HepG2 (cell line): ENCODE data around the gene BEST2. TPM values are rescaled to one million over a fixed set of nuclear protein-coding genes. Genes with fewer than 3 reads are reported as not detected.

ENCODE experiments used
- CREB1 ChIP-seq, 2 experiments: fragments of 450-650 bp in 1 of 2; IDR thresholded peaks; 2 replicates each; pipeline ENCODE4 v1.6.1; 2016 to 2017; ENCODE audit warnings: control low read depth in 1 of 2, mild to moderate bottlenecking in 1 of 2, missing compliant biosample characterization in 1 of 2, missing genetic modification characterization in 1 of 2
- ELK4 ChIP-seq: sonication (generic); formaldehyde crosslinking; IDR thresholded peaks from 2 replicates; pipeline ENCODE4 v1.9.0; 2021; ENCODE audit warnings: missing genetic modification reagents, borderline replicate concordance
- GMEB1 ChIP-seq: sonication (generic); formaldehyde crosslinking; IDR thresholded peaks from 2 replicates; pipeline ENCODE4 v1.5.1; 2020; ENCODE audit warnings: missing genetic modification reagents, mild to moderate bottlenecking, borderline replicate concordance
- KDM2A ChIP-seq: sonication (generic); formaldehyde crosslinking; IDR thresholded peaks from 2 replicates; pipeline ENCODE4 v1.4.0; 2020; ENCODE audit warnings: low read depth, missing genetic modification reagents, borderline replicate concordance
- NR2C2 ChIP-seq: sonication (generic); formaldehyde crosslinking; IDR thresholded peaks from 2 replicates; pipeline ENCODE4 v1.4.0; 2020; ENCODE audit warnings: missing genetic modification reagents, mild to moderate bottlenecking, moderate library complexity, borderline replicate concordance
- SAP130 ChIP-seq: IDR thresholded peaks from 2 replicates; pipeline ENCODE4 v1.6.1; 2016; ENCODE audit warnings: low read depth
- TERF1 ChIP-seq: sonication (generic); formaldehyde crosslinking; IDR thresholded peaks from 2 replicates; pipeline ENCODE4 v1.8.0; 2022; ENCODE audit warnings: mild to moderate bottlenecking, missing genetic modification reagents, moderate library complexity
- TFDP2 ChIP-seq: sonication (generic); formaldehyde crosslinking; IDR thresholded peaks from 2 replicates; pipeline ENCODE4 v1.4.0; 2020; ENCODE audit warnings: missing genetic modification reagents
- ZBTB21 ChIP-seq: sonication (generic); formaldehyde crosslinking; IDR thresholded peaks from 2 replicates; pipeline ENCODE4 v1.4.0; 2020; ENCODE audit warnings: missing genetic modification reagents
- ZFP36L2 ChIP-seq: sonication (generic); formaldehyde crosslinking; IDR thresholded peaks from 2 replicates; pipeline ENCODE4 v1.4.0; 2020; ENCODE audit warnings: missing genetic modification reagents
- ZFP91 ChIP-seq: sonication (generic); formaldehyde crosslinking; IDR thresholded peaks from 2 replicates; pipeline ENCODE4 v1.9.0; 2022; ENCODE audit warnings: missing genetic modification reagents, mild to moderate bottlenecking, borderline replicate concordance
- ZNF101 ChIP-seq: sonication (generic); formaldehyde crosslinking; IDR thresholded peaks from 2 replicates; pipeline ENCODE4 v1.4.0; 2020; ENCODE audit warnings: mild to moderate bottlenecking, low read depth, missing genetic modification reagents, borderline replicate concordance
- ZNF512B ChIP-seq: sonication (generic); formaldehyde crosslinking; IDR thresholded peaks from 2 replicates; pipeline ENCODE4 v1.5.1; 2020; ENCODE audit warnings: missing genetic modification reagents, mild to moderate bottlenecking, borderline replicate concordance
- ZNF569 ChIP-seq: sonication (generic); formaldehyde crosslinking; IDR thresholded peaks from 2 replicates; pipeline ENCODE4 v1.5.0; 2020; ENCODE audit warnings: mild to moderate bottlenecking, missing genetic modification reagents, moderate library complexity, borderline replicate concordance
- ZNF674 ChIP-seq: sonication (generic); formaldehyde crosslinking; IDR thresholded peaks from 2 replicates; pipeline ENCODE4 v1.5.0; 2020; ENCODE audit warnings: low read depth, mild to moderate bottlenecking, missing genetic modification reagents
- ZNF772 ChIP-seq: sonication (generic); formaldehyde crosslinking; IDR thresholded peaks from 2 replicates; pipeline ENCODE4 v1.5.0; 2020; ENCODE audit warnings: mild to moderate bottlenecking, missing genetic modification reagents
- ZNF891 ChIP-seq: sonication (generic); formaldehyde crosslinking; IDR thresholded peaks from 2 replicates; pipeline ENCODE4 v1.5.0; 2020; ENCODE audit warnings: mild to moderate bottlenecking, missing genetic modification reagents
- polyA plus RNA-seq, 8 experiments: library from polyadenylated mRNA; depleted of rRNA in 3 of 8; stranded (reverse) in 7 of 8; unstranded in 1 of 8; fragments of >200 nt; fragmentation: Illumina TruSeq in 4 of 8; extraction: Trizol in 4 of 8; gene quantifications; 2 replicates each; pipeline versions ENCODE4 v1.2.1 to v1.2.3, GENCODE V29; 2011 to 2016; ENCODE audit warnings: low read depth in 4 of 8, missing spikeins in 1 of 8, mixed read lengths in 1 of 8; ENCODE audit not compliant: insufficient read depth in 1 of 8
- total RNA-seq, 5 experiments: library from RNA; depleted of rRNA; stranded (reverse); fragments of >200 nt; fragmentation: Illumina TruSeq; extraction: Trizol; gene quantifications; 2 replicates each; pipeline ENCODE4 v1.2.3, GENCODE V29; 2016; ENCODE audit warnings: low read depth in 1 of 5

Gene BEST2
- total and polyA plus RNA-seq, 2 of the 13 experiments (the other 11 are each of a cell fraction or from before 2014, with no cell fraction given): not detected

GRCh38 chr19:12782424-12783290 lies 31.1 kb downstream of the BEST2 start (continued):
- TF ChIP-seq ZNF569 (CRISPR knock-in tag) (no peak), KDM2A (CRISPR knock-in tag) (peak; percentile 43), TERF1 (CRISPR knock-in tag) (no peak), ZFP36L2 (CRISPR knock-in tag) (no peak), ZFP91 (no peak), ZNF891 (CRISPR knock-in tag) (no peak), ELK4 (no peak), ZNF101 (CRISPR knock-in tag) (no peak), CREB1 (IDR thresholded peaks at IDR 0.05) (peak; percentile 56), CREB1 (CRISPR knock-in tag; IDR thresholded peaks at IDR 0.05) (no peak), TFDP2 (peak; percentile 26; the same call in 1 of the 2 replicates), ZBTB21 (CRISPR knock-in tag) (no peak), GMEB1 (peak; percentile 86), ZNF772 (CRISPR knock-in tag) (0 out of 2 replicates have a peak, but pooled peaks have one; percentile 48), ZNF674 (CRISPR knock-in tag) (no peak), ZNF512B (CRISPR knock-in tag) (0 out of 2 replicates have a peak, but pooled peaks have one; percentile 11), SAP130 (CRISPR knock-in tag) (0 out of 2 replicates have a peak, but pooled peaks have one; percentile 29), NR2C2 (CRISPR knock-in tag) (no peak)
